Natural killer cell (primary cell): ENCODE data around the gene POLD4. TPM values are rescaled to one million over a fixed set of nuclear protein-coding genes. Genes with fewer than 3 reads are reported as not detected.

Experiments used
- ATAC-seq, 3 donors: fragments of 150-1000 bp in 2 of 3; fragments of 200-7000 bp in 1 of 3; cut with Tn5 transposase; 1 replicate in 1 of 3; 2 replicates in 2 of 3; pipeline ENCODE4 v1.10.0; 2021; ENCODE audit warnings: mild to moderate bottlenecking in 2 of 3, moderate library complexity in 2 of 3
- DNase-seq, 2 donors: peaks; one replicate each; pipeline versions ENCODE4 v3.0.0 to v3.0.0-alpha.2; 2013 to 2021; ENCODE audit warnings: mixed read lengths in 1 of 2
- H3K27ac ChIP-seq: one replicate; pipeline ENCODE4 v1.5.1; 2013; ENCODE audit warnings: mild to moderate bottlenecking, low read length
- H3K27me3 ChIP-seq: one replicate; pipeline ENCODE4 v1.6.1; 2013; ENCODE audit warnings: low read length; ENCODE audit not compliant: control insufficient read depth, insufficient read depth
- H3K36me3 ChIP-seq: one replicate; pipeline ENCODE4 v1.6.1; 2013; ENCODE audit warnings: low read length; ENCODE audit not compliant: control insufficient read depth, insufficient read depth
- H3K4me1 ChIP-seq: one replicate; pipeline ENCODE4 v1.6.1; 2013; ENCODE audit warnings: low read length; ENCODE audit not compliant: control insufficient read depth, insufficient read depth
- H3K4me3 ChIP-seq: one replicate; pipeline ENCODE4 v1.5.1; 2013; ENCODE audit warnings: low read length
- H3K9me3 ChIP-seq: one replicate; pipeline ENCODE4 v1.6.1; 2013; ENCODE audit warnings: low read length; ENCODE audit not compliant: control insufficient read depth, insufficient read depth
- H3K27ac Mint-ChIP-seq, 2 donors: one replicate each; pipeline ENCODE4 v1.8.0; 2022; ENCODE audit warnings: mild to moderate bottlenecking in 2 of 2, mixed read lengths in 2 of 2, moderate library complexity in 1 of 2
- H3K27me3 Mint-ChIP-seq, 2 donors: one replicate each; pipeline ENCODE4 v1.8.0; 2022; ENCODE audit warnings: low read depth in 2 of 2, mixed read lengths in 2 of 2
- H3K36me3 Mint-ChIP-seq: one replicate; pipeline ENCODE4 v1.8.0; 2022; ENCODE audit warnings: mixed read lengths
- H3K4me1 Mint-ChIP-seq, 2 donors: one replicate each; pipeline ENCODE4 v1.8.0; 2022; ENCODE audit warnings: mixed read lengths in 2 of 2
- H3K4me3 Mint-ChIP-seq: one replicate; pipeline ENCODE4 v1.8.0; 2022; ENCODE audit warnings: mild to moderate bottlenecking, moderate library complexity, mixed read lengths
- H3K9me3 Mint-ChIP-seq, 2 donors: one replicate each; pipeline ENCODE4 v1.8.0; 2022; ENCODE audit warnings: mixed read lengths in 2 of 2
- CTCF ChIP-seq: fragments of 200-600 bp; IDR thresholded peaks from one replicate; pipeline ENCODE4 v1.8.0; 2022; ENCODE audit warnings: antibody characterized with exemption
- WGBS: methylation state at CpG from one replicate; pipeline ENCODE4 v1.1.7; 2013; ENCODE audit warnings: missing lambda C conversion rate; ENCODE audit not compliant: insufficient coverage; 5-methylcytosine and 5-hydroxymethylcytosine counted together
- intact Hi-C: fragments of 100-400 bp; cut with micrococcal nuclease; formaldehyde crosslinking; loops from one replicate; pipeline ENCODE4 v1.14.2; 2022
- total RNA-seq, 4 donors: library from RNA; stranded (reverse); fragments of 120-200 nt in 1 of 4; gene quantifications; one replicate each; pipeline versions ENCODE4 v1.2.3 to v1.2.4, GENCODE V29; 2013 to 2022

Gene POLD4
- total RNA-seq, 3 donors from 2014 or later (not counting 1 experiment from before 2014, with no cell fraction given): 45.8 to 63.7 (median 60.5) TPM

GRCh38 chr11:67351275-67352005 is 1.9 kb downstream of the POLD4 start:
- TF ChIP-seq CTCF: peak; percentile 92
- intact Hi-C loops: loop anchor here (1.0 kb wide), 1 partner anchor 31 kb away; no protein-coding TSS in a partner anchor
- Histone ChIP-seq H3K27me3 (no peaks in the 10 kb centered on the region), H3K4me3 (no peak overlapping the region), H3K27ac (peak overlapping the region; percentile 51), H3K4me1 (peaks cover 58% of the 10 kb centered on the region), H3K9me3 (no peaks in the 10 kb centered on the region), H3K36me3 (no peaks in the 10 kb centered on the region)
- Mint-ChIP-seq H3K4me3 (peak overlapping the region; percentile 72), H3K27me3 (no peaks in the 10 kb centered on the region), H3K27ac (peak overlapping the region; percentile 64 to 99), H3K9me3 (no peaks in the 10 kb centered on the region), H3K36me3 (no peaks in the 10 kb centered on the region), H3K4me1 (peaks cover 16 to 37% of the 10 kb centered on the region in 2 donors)
- peak in 1 of 3 donors; percentile 13 for ATAC-seq
- 56% methylated on average over 11 of the region's 11 CpGs for WGBS
- peak; percentile 67 to 93 for DNase-seq

GRCh38 chr11:67349928-67350465 is 3.3 kb downstream of the POLD4 start:
- 77% methylated on average over 4 of the region's 4 CpGs for WGBS
- no peaks in the 10 kb centered on the region for H3K27me3 Mint-ChIP-seq
- H3K9me3 Mint-ChIP-seq: no peaks in the 10 kb centered on the region
- no peaks in the 10 kb centered on the region for H3K9me3 ChIP-seq
- peaks cover 16 to 39% of the 10 kb centered on the region in 2 donors for H3K4me1 Mint-ChIP-seq
- H3K4me1 ChIP-seq: peaks cover 43% of the 10 kb centered on the region
- TF ChIP-seq CTCF: no peak
- no peaks in the 10 kb centered on the region for H3K27me3 ChIP-seq
- ATAC-seq (no peak), DNase-seq (no peak)
- H3K4me3 Mint-ChIP-seq: no peak overlapping the region
- no peaks in the 10 kb centered on the region for H3K36me3 Mint-ChIP-seq
- no peak overlapping the region for H3K4me3 ChIP-seq
- intact Hi-C loops: no loop called here
- H3K27ac ChIP-seq: no peak overlapping the region
- no peak overlapping the region for H3K27ac Mint-ChIP-seq
- H3K36me3 ChIP-seq: no peaks in the 10 kb centered on the region

- no peaks in the 10 kb centered on the region for H3K9me3 Mint-ChIP-seq
- H3K36me3 Mint-ChIP-seq: no peaks in the 10 kb centered on the region
- H3K4me3 ChIP-seq: no peak overlapping the region
- H3K27ac ChIP-seq: no peak overlapping the region
- no peaks in the 10 kb centered on the region for H3K27me3 Mint-ChIP-seq
- H3K36me3 ChIP-seq: no peaks in the 10 kb centered on the region
- DNase-seq (no peak), ATAC-seq (no peak)
- H3K27ac Mint-ChIP-seq: no peak overlapping the region
- no peak for TF ChIP-seq CTCF
- H3K27me3 ChIP-seq: no peaks in the 10 kb centered on the region
- 96% methylated on average over 2 of the region's 2 CpGs for WGBS
- peaks cover 16 to 39% of the 10 kb centered on the region in 2 donors for H3K4me1 Mint-ChIP-seq
- peaks cover 38% of the 10 kb centered on the region for H3K4me1 ChIP-seq
- H3K9me3 ChIP-seq: no peaks in the 10 kb centered on the region
- H3K4me3 Mint-ChIP-seq: no peak overlapping the region
- intact Hi-C loops: no loop called here
These were observed 3.9 kb downstream of the POLD4 start for GRCh38 chr11:67349457-67349856.
